Uterus (tissue), 4 donors: ENCODE results near the gene ASTN1. TPM values are rescaled to one million over a fixed set of nuclear protein-coding genes. Genes with fewer than 3 reads are reported as not detected.

Experiments
- DNase-seq, 2 donors: peaks; one replicate each; pipeline ENCODE4 v3.0.0-alpha.2; 2019 to 2020
- H3K27ac ChIP-seq, 2 donors: fragments of 200-600 bp; sonication (generic); 1 replicate in 1 of 2; 2 replicates in 1 of 2; pipeline ENCODE4 v1.5.1; 2016 to 2018
- H3K27me3 ChIP-seq, 2 donors: fragments of 200-600 bp; sonication (generic); one replicate each; pipeline ENCODE4 v1.5.1; 2018 to 2019; ENCODE audit warnings: control low read depth in 1 of 2
- H3K36me3 ChIP-seq, 2 donors: fragments of 200-600 bp; sonication (generic); one replicate each; pipeline ENCODE4 v1.5.1; 2019; ENCODE audit warnings: control low read depth in 1 of 2
- H3K4me1 ChIP-seq, 2 donors: fragments of 200-600 bp; sonication (generic); one replicate each; pipeline ENCODE4 v1.5.1; 2018 to 2019; ENCODE audit warnings: control low read depth in 1 of 2
- H3K4me3 ChIP-seq, 2 donors: fragments of 200-600 bp; sonication (generic); 1 replicate in 1 of 2; 2 replicates in 1 of 2; pipeline ENCODE4 v1.5.1; 2018 to 2019; ENCODE audit warnings: mild to moderate bottlenecking in 1 of 2
- H3K9me3 ChIP-seq, 2 donors: fragments of 200-600 bp; sonication (generic); one replicate each; pipeline ENCODE4 v1.5.1; 2019; ENCODE audit warnings: control low read depth in 1 of 2
- POLR2A ChIP-seq, 2 donors: fragments of 450-650 bp; IDR thresholded peaks; one replicate each; pipeline ENCODE4 v1.6.1; 2016; ENCODE audit warnings: antibody characterized with exemption in 2 of 2, mild to moderate bottlenecking in 1 of 2, moderate library complexity in 1 of 2
- intact Hi-C: fragments of 100-400 bp; cut with DNase I; formaldehyde crosslinking; loops from one replicate; pipeline ENCODE4 v1.15.1; 2023; ENCODE audit warnings: low total_unique reads
- total RNA-seq, 4 donors: library from RNA; depleted of rRNA in 3 of 4; stranded (reverse); fragments of >200 nt in 3 of 4; gene quantifications; one replicate each; pipeline versions ENCODE4 v1.1.0 to v1.2.4, GENCODE V29; 2014 to 2023
- TF ChIP-seq, protein P1 (sequence below), 4 experiments: fragments of 200-600 bp in 2 of 4; fragments of 450-650 bp in 2 of 4; sonication (generic) in 2 of 4; IDR thresholded peaks; one replicate each; pipeline ENCODE4 v1.5.1; 2016 to 2019; ENCODE audit warnings: antibody characterized with exemption in 4 of 4, mild to moderate bottlenecking in 2 of 4, moderate library complexity in 1 of 4
- donor health status: DM: yes; HTN: yes; CAD: no.

ASTN1 gene
- total RNA-seq, 4 donors from 2014 or later: 0.29 to 42.7 (median 2.5) TPM

DNA sequence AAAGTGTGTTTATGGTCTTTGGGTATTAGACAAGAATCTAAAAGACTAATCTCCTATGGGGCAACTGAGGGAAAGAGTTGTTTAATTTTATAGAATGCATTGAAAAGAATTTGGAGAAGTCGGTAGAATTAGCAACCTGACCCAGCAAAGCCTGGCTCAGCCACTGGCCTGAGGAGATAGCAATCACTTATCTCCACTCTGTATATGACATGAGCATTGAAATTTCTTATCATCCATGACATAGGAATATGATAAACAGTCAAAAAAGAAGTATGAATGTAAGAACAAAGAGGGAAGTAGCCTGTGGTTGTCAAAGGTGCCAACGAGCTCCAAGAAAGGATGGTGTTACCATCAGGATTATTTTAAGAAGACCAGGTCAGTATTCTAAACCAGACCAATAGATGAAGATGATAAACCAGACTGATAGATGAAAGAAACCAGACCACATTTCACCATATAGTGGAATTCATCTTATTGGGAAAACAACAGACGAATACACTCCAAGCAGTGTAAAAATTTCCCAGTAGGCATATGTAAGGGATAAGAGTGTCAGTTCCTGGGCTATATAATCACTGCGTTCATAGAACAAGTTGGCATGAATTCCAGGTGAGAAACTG is 35.7 kb downstream of the ASTN1 start:
- no peak for TF ChIP-seq POLR2A (IDR thresholded peaks at IDR 0.05)
- TF ChIP-seq, protein P1, sequence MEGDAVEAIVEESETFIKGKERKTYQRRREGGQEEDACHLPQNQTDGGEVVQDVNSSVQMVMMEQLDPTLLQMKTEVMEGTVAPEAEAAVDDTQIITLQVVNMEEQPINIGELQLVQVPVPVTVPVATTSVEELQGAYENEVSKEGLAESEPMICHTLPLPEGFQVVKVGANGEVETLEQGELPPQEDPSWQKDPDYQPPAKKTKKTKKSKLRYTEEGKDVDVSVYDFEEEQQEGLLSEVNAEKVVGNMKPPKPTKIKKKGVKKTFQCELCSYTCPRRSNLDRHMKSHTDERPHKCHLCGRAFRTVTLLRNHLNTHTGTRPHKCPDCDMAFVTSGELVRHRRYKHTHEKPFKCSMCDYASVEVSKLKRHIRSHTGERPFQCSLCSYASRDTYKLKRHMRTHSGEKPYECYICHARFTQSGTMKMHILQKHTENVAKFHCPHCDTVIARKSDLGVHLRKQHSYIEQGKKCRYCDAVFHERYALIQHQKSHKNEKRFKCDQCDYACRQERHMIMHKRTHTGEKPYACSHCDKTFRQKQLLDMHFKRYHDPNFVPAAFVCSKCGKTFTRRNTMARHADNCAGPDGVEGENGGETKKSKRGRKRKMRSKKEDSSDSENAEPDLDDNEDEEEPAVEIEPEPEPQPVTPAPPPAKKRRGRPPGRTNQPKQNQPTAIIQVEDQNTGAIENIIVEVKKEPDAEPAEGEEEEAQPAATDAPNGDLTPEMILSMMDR (IDR thresholded peaks at IDR 0.05): no peak
- no peaks in the 10 kb centered on the region for H3K27me3 ChIP-seq
- intact Hi-C loops: no loop called here

DNA sequence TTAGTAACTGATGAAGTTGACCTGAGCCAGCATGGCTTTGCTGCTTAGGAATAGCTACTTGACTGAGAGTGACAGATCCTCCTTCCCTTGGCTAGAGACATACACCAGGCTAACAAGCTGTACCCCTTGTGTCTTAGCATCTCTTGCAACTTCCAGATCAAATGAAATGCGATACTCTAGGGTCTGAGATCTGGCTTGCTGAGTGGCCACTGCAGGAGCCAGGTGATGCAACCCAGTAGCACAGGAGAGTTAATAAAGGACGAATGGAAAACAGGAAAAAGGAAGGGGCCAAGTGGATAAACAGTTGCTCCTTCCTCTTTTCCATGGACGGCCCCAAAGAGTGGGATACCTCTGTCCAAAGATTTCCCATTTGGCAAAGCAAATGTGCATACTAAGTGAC is 38.2 kb downstream of the ASTN1 start:
- Histone ChIP-seq H3K36me3 (no peaks in the 10 kb centered on the region), H3K27me3 (no peaks in the 10 kb centered on the region), H3K27ac (no peak overlapping the region), H3K9me3 (no peaks in the 10 kb centered on the region), H3K4me3 (no peak overlapping the region), H3K4me1 (no peaks in the 10 kb centered on the region)
- TF ChIP-seq, protein P1 (IDR thresholded peaks at IDR 0.05): no peak
- TF ChIP-seq POLR2A (IDR thresholded peaks at IDR 0.05): no peak
- intact Hi-C loops: no loop called here
- no peak for DNase-seq

More for the DNA sequence above, 35.7 kb downstream of the ASTN1 start:
- Histone ChIP-seq H3K4me1 (no peaks in the 10 kb centered on the region), H3K9me3 (no peaks in the 10 kb centered on the region), H3K36me3 (no peaks in the 10 kb centered on the region), H3K27ac (no peak overlapping the region), H3K4me3 (no peak overlapping the region)
- no peak for DNase-seq

DNA sequence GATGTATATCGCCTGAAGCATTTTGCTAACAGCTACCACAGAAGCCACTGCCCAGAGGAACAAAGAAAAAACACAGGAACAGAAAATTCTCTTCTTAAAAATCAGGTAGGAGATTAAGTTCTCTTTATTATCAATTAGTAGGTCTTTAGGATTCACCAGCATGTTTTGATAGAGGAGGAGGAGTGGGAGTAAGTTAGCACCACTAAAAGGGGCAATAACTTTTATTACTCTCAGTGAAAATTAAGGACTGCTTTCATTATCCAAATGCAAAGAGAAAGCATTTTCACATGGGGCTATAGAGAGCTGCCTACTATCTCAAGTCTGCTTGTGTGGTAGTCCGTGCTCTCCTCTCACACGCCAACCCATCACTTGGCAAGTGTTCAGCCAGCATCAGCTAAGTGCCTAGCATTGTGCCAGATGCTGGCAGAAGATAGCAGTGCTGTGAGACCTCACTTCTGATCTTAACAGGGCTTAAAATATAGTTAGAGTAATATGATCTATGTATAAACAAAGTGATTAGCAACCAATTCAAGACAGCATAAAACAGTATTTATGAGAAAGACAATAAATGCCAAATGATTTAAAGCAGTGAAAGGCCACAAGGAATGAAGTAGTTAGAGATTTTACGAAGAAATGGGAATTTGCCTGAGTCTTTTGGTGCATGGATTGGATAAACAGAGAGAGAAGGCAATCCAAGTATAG is 39.8 kb downstream of the ASTN1 start:
- TF ChIP-seq, protein P1 (IDR thresholded peaks at IDR 0.05): no peak
- no peak for TF ChIP-seq POLR2A (IDR thresholded peaks at IDR 0.05)
- no peaks in the 10 kb centered on the region for H3K4me1 ChIP-seq
- no peak overlapping the region for H3K4me3 ChIP-seq
- intact Hi-C loops: no loop called here
- no peak overlapping the region for H3K27ac ChIP-seq
- H3K9me3 ChIP-seq: no peaks in the 10 kb centered on the region
- no peaks in the 10 kb centered on the region for H3K27me3 ChIP-seq
- no peak for DNase-seq
- no peaks in the 10 kb centered on the region for H3K36me3 ChIP-seq

DNA sequence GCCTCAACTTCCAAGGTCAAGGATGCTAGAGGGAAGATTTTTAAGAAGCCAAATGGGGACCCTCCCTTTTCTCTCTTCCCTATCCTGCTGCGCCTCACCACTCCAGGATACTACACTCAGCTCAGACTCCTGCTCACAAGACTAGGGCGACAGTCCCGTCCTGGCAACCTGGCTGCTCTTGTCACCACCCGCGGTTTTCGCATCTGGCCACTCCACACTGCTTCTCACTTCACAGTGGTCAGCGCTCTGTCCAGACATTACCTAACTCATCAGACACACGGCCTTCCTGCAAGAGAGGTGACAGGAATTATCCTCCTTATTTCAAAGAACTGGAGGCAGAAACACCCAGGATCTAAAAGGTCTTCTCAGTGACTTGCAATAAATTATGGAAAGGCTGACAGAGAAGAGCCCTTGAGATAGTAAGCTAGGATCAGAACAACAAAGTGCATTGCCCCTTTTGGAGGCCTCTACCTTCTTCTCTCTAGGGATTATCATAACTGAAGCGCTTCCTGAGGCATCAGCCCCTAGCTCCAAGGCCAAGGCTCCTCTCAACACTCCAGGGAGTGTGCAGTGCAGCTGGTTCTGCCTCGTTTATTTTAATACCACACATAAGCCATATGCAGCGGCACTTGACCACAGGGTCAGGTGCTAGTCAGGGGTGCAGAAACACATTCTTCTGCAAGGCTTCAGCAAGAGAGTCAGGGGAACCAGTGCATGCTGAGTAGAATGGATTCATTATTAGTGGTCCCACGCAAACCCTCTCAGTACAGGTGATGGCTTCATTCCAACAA is 41.9 kb downstream of the ASTN1 start:
- no peak for DNase-seq
- TF ChIP-seq, protein P1 (IDR thresholded peaks at IDR 0.05): no peak
- no peak for TF ChIP-seq POLR2A (IDR thresholded peaks at IDR 0.05)
- Histone ChIP-seq H3K36me3 (no peaks in the 10 kb centered on the region), H3K4me1 (no peaks in the 10 kb centered on the region), H3K27ac (no peak overlapping the region), H3K27me3 (no peaks in the 10 kb centered on the region), H3K9me3 (no peaks in the 10 kb centered on the region), H3K4me3 (no peak overlapping the region)
- intact Hi-C loops: no loop called here

DNA sequence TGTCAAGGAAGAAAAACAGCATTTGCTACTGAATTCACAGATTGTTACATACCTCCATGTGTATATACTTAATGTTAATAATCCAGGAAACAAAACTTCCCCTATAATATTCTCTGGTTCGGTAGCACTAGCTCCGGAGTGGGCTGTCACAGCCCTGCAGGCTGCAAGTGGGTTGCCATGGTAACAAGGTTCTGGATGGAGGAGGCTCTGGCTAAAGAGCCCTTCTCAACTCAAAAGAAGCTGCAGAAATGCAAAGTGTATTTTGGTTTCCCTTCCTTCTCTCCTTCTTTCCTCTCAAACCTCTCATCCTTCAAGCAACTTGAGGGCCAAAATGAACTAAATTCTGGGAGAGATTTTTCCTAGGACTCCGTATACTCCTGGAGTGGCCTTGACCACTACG is 45.2 kb downstream of the ASTN1 start:
- H3K4me1 ChIP-seq: no peaks in the 10 kb centered on the region
- intact Hi-C loops: no loop called here
- DNase-seq: no peak
- H3K36me3 ChIP-seq: no peaks in the 10 kb centered on the region
- H3K9me3 ChIP-seq: no peaks in the 10 kb centered on the region
- H3K27me3 ChIP-seq: no peaks in the 10 kb centered on the region
- no peak overlapping the region for H3K27ac ChIP-seq
- TF ChIP-seq, protein P1 (IDR thresholded peaks at IDR 0.05): no peak
- TF ChIP-seq POLR2A (IDR thresholded peaks at IDR 0.05): no peak
- H3K4me3 ChIP-seq: no peak overlapping the region
